Choroid plexus epithelial cell (primary cell): Measurements from ENCODE around the gene KRTAP9-7.
"Not testable (repeated sequence)": the region's sequence is repeated elsewhere in the genome, so short reads cannot be mapped to it uniquely, and the experiment has no call there.

Source experiments
- DNase-seq: peaks from one replicate; pipeline ENCODE4 v3.0.0-alpha.2; 2010; ENCODE audit warnings: low read depth
- H3K4me3 ChIP-seq: 2 replicates; pipeline ENCODE4 v1.5.1; 2011; ENCODE audit warnings: low read depth, mild to moderate bottlenecking, control low read depth, low read length, moderate library complexity
- CTCF ChIP-seq: conservative IDR thresholded peaks from 2 replicates; pipeline ENCODE4 v1.5.1; 2011; ENCODE audit warnings: low read depth, mild to moderate bottlenecking, control low read depth, inconsistent platforms, low read length, moderate library complexity

KRTAP9-7 gene

GRCh38 chr17:41265078-41265477, 10.4 kb upstream of the KRTAP9-7 start, which contains the start of gene KRTAP9-6:
KRTAP9-6 (plus strand) TSS chr17:41265378; CDS start chr17:41265378, 0 bp downstream.
- H3K4me3 ChIP-seq, result no peak within 1 kb of the TSS
- TF ChIP-seq CTCF, result no peak
- DNase-seq, result no peak

DNA sequence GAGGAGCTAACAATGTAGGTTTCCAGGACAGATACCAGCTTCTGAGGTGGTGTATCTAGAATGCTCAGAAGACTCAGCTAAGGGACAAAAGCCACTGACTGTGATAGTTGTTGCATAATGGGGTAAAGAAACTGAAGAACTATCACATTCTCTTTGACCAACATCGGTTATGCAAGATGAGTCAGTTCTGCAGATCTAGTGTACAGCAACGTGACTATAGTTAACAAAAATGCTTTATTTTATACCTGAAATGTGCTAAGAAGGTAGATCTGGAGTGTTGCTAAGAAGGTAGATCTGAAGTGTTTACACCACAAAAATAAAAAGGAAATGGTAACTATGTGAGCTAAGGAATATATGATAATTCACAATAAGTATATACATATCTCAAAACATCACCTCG, 7.8 kb upstream of the KRTAP9-7 start:
- no peak for DNase-seq
- H3K4me3 ChIP-seq, result no peak overlapping the region
- TF ChIP-seq CTCF, result no peak

GRCh38 chr17:41271323-41271722, 4.2 kb upstream of the KRTAP9-7 start:
- not testable (repeated sequence) for H3K4me3 ChIP-seq, DNase-seq

DNA sequence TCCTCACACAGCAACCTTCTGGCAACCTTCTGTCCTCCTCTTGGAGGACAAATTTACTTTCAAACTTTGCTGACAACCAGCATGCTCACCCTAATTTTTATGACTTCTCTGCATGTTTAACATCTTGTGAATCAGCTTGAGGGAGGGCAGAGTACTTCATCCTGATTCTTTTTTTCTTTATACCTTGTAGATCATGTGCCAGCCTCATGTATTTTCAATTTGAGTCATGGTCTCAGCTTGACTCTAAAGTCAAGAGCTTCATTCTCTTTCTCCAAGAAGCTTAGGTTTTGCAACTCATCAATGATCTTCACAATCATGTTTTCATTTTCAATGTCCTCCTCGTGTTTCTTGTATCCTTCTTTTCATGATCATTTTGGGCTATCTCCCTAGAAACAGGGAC, 3.6 kb upstream of the KRTAP9-7 start:
- DNase-seq, result no peak
- TF ChIP-seq CTCF, result no peak
- H3K4me3 ChIP-seq, result no peak overlapping the region

DNA sequence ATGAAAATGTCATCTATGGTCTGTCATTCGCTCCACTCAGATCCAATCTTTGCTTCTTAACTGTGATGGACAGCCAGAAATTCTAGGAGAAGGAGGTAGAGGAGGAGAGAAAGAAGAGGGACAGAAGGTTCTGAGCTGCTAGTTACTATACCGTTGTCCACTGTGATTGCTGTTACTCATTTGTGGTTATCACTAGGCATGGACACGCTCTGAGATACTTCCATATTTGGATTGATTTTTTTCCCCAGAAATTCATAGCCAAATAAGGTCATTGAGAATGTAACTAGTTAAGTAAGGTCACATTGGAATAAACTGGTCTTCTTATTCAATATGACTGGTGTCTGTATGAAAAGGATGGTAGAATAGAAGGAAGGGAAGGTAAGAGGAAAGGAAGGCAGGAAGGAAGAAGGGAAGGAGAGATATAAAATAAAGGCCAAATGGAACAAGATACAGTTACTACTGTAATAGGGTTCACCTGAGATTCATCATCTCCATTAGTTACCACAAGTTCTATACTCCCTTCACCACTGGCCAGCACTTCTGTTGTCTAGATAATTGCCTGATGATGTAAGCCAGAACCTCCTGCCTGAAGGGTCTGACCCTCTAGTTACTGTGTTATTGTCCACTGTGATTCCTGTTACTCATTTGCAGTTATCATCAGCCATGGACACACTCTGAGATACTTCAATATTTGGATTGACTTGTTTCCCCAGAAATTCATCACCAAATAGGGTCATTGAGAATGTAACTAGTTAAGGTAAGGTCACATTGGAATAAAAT, 2.9 kb downstream of the KRTAP9-7 start:
- TF ChIP-seq CTCF, result no peak
- DNase-seq, result no peak
- no peak overlapping the region for H3K4me3 ChIP-seq

GRCh38 chr17:41284043-41284442, 8.5 kb downstream of the KRTAP9-7 start:
- no peak for TF ChIP-seq CTCF
- DNase-seq, result peak; percentile 20

DNA sequence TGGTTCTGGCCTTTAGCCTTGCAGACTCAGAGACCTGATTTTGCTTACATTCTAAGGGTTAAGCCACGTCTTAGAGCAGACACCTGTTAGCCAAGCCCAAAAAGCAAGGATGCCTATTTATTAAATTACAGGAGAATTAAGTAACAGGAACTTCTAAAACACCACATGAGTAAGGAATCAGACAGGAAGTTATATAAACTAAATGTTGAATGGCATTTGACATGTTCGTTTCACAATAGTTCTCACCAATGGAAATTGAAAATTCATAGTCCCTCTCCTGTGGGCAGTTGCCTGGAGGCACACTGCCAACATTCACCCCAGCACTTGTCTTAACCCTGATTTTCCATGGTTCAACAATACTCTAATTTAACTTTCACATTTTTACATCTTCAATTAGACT, 9.0 kb downstream of the KRTAP9-7 start:
- DNase-seq, result no peak
- no peak overlapping the region for H3K4me3 ChIP-seq
- no peak for TF ChIP-seq CTCF

More at GRCh38 chr17:41284043-41284442, 8.5 kb downstream of the KRTAP9-7 start:
- H3K4me3 ChIP-seq, result no peak overlapping the region
